Inflammatory macrophage (primary cell): ENCODE measurements around the gene BPIFB1.

Experiments
- DNase-seq, 2 donors: peaks; one replicate each; pipeline ENCODE4 v3.0.0-alpha.2; 2020 to 2022

Gene BPIFB1

DNA sequence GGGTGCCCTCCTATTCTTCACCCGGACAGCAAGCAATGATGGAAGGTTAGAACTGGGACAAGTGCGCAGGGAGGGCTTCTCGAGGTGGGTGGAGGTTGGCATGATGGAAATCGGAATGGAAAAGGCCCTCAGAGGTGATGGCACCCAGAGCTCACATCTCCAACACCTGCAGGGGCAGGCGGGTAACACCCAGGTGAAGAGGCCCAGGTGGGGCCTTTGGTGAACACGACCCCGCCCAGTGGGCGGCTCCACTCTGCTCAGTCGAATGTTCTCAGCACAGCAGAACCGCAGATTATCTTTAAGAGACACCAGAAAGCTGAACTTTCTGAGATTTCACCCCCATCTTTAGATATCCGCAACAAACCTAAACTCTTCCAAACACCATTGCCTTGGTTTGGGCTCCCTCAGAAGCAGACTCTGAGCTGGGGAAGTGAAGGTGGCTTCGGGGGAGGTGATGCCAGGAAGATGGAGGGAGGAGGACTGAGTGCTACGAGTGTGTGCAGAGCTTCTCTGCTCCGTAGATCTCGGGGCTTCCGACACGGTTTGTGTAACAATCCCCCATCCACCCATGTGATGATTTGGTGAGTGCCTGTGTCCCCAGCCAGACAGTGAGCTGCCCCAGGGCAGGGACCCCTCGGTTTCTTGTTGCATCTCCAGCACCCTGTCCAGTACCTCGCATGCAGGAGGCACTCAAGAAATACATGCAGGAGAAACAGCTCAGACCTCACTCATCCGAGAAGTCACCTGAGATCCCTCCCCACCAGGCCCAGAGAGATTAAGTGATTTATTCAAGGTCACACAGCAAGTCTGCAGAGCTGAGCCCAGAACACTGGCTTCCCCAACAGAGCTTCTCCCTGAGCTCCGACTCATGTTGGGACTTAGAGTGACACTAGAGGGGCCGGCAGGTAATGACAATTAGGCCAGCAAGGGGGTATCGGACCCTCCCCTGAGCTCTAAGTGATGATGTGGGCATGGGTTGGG, 45.4 kb downstream of the BPIFB1 start:
- no peak for DNase-seq

DNA sequence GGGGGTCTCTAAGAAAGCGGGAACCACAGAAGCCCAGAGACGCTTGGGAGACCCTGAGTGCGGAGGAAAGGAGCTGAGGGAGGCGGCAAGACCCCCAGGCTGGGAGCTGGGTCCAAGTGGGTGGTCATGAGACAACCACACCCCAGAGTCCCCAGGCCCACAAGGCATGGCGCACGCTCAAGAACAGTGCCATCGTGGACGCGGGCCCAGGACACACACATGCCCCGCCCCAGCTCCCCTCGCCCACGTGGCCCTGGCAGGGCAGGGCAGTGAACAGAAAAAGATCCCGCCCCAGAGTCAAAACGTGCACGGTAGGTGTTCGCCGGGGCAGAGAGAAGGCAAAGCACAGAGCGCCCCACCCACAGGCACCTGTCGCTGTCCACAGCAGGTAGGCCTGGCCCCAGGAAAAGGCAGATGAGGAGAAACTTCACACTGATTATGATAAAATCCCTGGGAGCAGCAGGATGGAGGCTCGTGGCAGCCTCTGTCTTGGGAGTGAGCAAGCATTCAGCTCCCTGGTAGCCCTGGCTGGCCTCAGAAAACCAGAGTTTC, 50.0 kb downstream of the BPIFB1 start:
- no peak for DNase-seq

DNA sequence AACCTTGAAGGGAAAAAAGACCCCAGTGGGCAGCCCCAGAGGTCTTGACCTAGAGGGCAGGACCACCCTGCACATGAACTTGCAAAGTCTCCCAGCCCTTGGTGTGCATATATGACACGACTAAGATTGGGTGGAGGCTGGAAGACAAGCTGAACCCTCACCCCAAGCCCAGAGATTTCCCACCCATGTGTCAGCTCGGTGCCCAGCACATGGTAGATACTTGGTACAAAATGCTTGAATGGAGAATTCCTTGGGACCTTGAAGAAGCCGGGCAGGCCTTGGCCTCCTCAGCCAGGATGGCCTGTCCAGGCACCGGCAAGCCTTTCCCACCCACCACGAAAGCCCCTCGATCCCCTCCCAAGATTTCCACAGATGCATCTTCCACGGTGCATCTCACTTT, 50.6 kb downstream of the BPIFB1 start:
- DNase-seq: no peak

DNA sequence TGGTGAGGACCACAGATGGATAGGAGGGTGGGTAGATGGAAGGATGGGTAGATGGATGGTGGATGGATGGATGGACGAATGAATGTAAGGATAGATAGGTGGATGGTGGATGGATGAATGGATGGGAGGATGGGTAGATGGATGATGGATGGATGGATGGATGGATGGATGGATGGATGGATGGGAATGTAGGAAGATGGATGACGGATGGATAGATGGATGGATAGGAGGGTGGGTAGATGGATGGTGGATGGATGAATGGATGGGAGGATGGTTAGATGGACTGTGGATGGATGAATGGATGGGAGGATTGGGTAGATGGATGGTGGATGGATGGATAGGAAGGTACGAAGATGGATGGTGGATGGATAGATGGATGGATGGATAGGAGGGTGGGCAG, 51.1 kb downstream of the BPIFB1 start:
- no peak for DNase-seq

GRCh38 chr20:33336375-33336774, 53.4 kb downstream of the BPIFB1 start:
- DNase-seq: no peak

GRCh38 chr20:33337119-33337518, 54.1 kb downstream of the BPIFB1 start:
- no peak for DNase-seq

DNA sequence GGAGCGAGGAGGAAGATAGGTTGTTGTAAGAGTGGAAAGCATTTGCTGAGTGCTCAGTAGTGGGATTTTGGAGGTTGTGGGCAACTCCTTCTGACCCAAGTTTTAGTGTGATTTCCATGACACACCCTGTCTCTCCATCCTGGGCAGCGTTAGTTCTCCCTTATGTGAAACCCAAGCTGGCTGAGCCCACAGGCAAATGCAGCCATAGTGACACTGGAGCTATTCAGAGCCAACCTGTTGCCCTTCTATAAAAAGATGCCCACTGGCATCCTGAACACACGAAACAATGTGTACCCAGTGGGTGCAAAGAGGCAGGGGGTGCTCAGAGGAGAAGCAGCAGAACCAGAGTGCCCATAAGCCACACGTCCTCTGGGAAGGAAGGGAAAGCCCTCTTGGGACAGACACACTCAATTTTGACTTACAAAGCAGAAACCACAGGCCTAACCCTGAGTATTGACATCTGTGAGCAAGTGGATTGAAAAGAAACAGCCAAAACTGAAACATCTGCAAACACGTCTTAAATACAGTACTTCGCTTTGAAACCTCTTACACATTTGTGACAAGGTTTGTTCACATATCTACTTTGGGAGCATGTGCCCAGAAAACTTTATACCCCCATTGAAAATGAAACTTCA, 54.6 kb downstream of the BPIFB1 start:
- DNase-seq: peak in 1 of 2 donors; percentile 34

GRCh38 chr20:33338467-33339258, 55.6 kb downstream of the BPIFB1 start:
- DNase-seq: no peak

DNA sequence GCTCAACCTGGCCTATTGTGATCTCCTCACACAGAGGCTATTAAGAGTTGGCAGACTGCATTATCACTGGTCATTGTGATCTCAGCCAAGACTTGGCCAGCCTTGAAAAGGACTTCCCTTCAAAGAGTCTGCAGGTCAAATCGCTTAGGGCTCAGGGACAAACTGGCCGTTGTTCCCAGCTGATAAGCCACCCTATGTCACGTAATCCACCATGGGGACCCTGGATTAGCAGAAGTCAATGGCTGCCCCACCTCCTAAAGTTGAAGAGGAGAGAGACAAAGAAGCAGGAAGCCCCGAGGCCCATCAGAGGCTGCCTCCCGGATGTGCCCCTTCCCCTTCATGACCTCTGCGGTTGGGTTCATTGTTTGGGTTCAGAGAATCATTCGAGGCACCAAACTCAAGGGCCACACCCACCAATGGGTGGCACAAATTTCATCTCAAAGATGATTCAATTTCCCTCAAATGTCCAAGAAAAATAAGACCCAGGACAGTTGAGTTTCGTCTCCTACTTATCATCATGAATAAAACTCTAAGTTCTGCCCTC, 56.6 kb downstream of the BPIFB1 start:
- no peak for DNase-seq

- DNase-seq: no peak
Observed at GRCh38 chr20:33343521-33343920, 60.5 kb downstream of the BPIFB1 start.

DNA sequence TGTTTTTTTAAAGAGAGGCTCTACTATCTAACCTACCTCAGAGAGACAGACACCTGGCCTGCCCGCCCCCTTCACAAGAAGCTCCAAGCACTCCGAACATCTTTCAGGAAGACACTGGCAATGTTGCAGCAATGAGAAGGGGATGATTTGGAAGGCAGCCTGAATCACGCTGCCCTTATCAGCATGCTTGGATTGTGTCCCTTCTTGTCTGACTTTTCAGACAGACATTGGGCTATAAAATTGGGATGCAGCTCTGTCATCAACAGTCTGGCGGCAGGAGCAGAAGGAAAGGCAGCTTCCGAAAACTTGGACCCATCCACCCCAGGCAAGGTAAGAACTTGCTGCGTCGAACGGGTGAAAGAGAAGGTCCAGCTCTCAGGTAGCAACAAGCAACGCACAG, 62.3 kb downstream of the BPIFB1 start:
- DNase-seq: no peak

GRCh38 chr20:33348136-33348937, 65.3 kb downstream of the BPIFB1 start:
- no peak for DNase-seq

- DNase-seq: no peak
Observed at GRCh38 chr20:33349493-33349892, 66.5 kb downstream of the BPIFB1 start.

GRCh38 chr20:33351696-33352095, 68.7 kb downstream of the BPIFB1 start:
- DNase-seq: no peak

GRCh38 chr20:33352258-33353012, 69.4 kb downstream of the BPIFB1 start:
- no peak for DNase-seq

- DNase-seq: no peak
Observed at GRCh38 chr20:33353013-33353402, 70.0 kb downstream of the BPIFB1 start.
